Nephron progenitor cell (in vitro differentiated cells): ENCODE results near the gene SNX30.
A peak's percentile ranks its signal among the peaks of the same experiment; 100 is the strongest.

Experiments used
- DNase-seq: peaks from one replicate; pipeline ENCODE4 v3.0.0; 2021
- H3K27ac Mint-ChIP-seq: 2 replicates; pipeline ENCODE4 v1.8.0; 2021; ENCODE audit warnings: mild to moderate bottlenecking, moderate library complexity, mixed read lengths
- H3K27me3 Mint-ChIP-seq: 2 replicates; pipeline ENCODE4 v1.8.0; 2021; ENCODE audit warnings: mild to moderate bottlenecking, low read depth, mixed read lengths; ENCODE audit not compliant: poor library complexity
- H3K36me3 Mint-ChIP-seq: 2 replicates; pipeline ENCODE4 v1.8.0; 2021; ENCODE audit warnings: low read depth, mixed read lengths
- H3K4me1 Mint-ChIP-seq: 2 replicates; pipeline ENCODE4 v1.8.0; 2021; ENCODE audit warnings: mixed read lengths
- H3K4me3 Mint-ChIP-seq: 2 replicates; pipeline ENCODE4 v1.8.0; 2021; ENCODE audit warnings: mild to moderate bottlenecking, moderate library complexity, mixed read lengths
- H3K9me3 Mint-ChIP-seq: 2 replicates; pipeline ENCODE4 v1.8.0; 2021; ENCODE audit warnings: mild to moderate bottlenecking, moderate library complexity, mixed read lengths
- TF ChIP-seq, protein P1 (sequence below): fragments of 200-600 bp; sonication (generic); IDR thresholded peaks from 2 replicates; pipeline ENCODE4 v1.5.0; 2021; ENCODE audit warnings: antibody characterized with exemption

The SNX30 gene

DNA sequence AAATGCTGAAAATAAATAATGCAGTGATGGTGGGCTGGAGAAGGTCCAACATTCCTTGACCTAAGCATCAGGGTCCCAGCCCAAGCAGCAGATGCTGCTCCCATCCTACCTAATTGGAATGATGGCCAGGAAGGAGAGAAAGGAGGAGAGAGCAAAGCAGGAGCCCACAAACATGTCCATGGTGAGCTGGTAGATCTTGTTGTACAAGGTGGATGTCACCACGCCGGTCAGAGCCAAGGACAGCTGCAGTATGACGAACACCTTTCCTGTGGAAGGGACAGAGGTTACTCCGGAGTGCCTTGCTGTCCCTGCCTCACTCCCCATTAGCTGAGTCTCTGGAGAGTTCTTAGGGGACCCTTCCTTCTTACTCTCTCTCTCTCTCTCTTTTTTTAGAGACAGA, 135.8 kb downstream of the SNX30 start:
- DNase-seq = no peak
- Mint-ChIP-seq H3K4me1 (peaks cover 37% of the 10 kb centered on the region), H3K36me3 (no peaks in the 10 kb centered on the region), H3K27me3 (peaks cover 44% of the 10 kb centered on the region), H3K27ac (no peak overlapping the region), H3K9me3 (no peaks in the 10 kb centered on the region), H3K4me3 (no peak overlapping the region)
- TF ChIP-seq, protein P1, sequence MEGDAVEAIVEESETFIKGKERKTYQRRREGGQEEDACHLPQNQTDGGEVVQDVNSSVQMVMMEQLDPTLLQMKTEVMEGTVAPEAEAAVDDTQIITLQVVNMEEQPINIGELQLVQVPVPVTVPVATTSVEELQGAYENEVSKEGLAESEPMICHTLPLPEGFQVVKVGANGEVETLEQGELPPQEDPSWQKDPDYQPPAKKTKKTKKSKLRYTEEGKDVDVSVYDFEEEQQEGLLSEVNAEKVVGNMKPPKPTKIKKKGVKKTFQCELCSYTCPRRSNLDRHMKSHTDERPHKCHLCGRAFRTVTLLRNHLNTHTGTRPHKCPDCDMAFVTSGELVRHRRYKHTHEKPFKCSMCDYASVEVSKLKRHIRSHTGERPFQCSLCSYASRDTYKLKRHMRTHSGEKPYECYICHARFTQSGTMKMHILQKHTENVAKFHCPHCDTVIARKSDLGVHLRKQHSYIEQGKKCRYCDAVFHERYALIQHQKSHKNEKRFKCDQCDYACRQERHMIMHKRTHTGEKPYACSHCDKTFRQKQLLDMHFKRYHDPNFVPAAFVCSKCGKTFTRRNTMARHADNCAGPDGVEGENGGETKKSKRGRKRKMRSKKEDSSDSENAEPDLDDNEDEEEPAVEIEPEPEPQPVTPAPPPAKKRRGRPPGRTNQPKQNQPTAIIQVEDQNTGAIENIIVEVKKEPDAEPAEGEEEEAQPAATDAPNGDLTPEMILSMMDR = no peak

DNA sequence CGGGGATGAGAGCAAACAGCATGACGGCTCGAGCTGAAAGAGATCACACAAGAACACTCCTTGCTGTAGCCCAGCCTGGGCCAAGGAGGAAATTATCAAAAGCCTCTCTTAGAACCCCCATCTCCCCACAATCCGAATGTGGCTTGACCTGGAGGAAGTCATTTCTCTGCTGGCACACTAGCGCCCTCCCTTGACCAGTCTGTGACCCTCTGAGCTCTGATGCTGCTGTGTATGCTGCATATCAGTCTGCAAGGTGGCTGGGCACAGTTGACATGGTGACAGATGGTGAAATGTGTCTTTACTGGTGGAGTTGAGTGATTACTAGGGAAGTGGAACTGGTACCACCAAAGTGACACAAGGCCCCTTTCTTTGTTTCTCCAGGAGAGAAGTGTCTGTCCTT, 136.8 kb downstream of the SNX30 start:
- Mint-ChIP-seq H3K27ac (no peak overlapping the region), H3K36me3 (no peaks in the 10 kb centered on the region), H3K4me1 (peaks cover 35% of the 10 kb centered on the region), H3K4me3 (no peak overlapping the region), H3K9me3 (no peaks in the 10 kb centered on the region), H3K27me3 (peaks cover 52% of the 10 kb centered on the region)
- TF ChIP-seq, protein P1 = no peak
- DNase-seq = no peak

DNA sequence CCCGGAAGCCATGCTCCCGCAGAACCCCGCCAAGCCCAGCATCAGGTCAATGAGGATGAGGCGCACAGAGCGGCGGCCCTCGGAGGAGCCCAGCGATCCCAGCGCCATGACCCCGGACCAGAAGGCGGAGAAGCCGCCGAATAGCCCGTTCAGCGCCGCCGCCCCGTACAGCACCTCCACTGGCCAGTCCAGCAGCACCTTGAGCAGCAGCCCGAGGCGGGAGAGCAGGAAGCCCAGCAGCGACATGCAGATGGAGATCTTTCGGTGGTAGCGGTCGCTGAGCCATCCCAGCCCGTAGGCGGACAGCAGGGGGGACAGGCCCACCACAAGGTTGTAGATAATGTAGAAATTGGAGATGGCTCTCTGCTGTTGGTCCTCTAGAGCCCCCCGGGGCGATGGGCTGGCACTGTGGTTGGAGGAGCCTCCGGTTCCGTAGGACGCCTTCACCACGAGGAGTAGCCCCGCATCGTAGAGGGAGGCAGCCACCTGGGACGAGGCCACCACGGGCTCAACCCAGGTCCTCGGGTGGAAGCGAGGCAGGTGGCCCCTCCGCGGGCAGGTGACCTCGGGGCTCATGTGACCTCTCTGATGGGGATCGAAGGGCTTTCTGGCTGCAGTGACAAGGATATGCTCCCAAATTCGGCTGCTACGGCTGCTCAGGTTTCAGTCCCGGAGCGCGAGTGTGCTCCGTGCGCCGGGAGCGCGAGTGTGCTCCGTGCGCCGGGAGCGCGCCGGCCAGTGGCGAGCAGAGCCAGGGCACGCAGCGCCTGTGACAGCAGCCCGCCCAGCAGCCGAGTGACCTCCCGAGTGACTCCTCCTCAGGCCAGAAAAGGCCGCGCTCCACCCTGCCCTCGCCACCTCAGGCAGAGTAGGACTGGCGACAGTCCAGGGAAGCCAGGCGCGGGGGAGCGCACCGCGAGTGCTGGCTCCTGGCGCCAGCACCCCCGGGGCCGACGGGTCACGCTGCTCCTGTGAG, 139.8 kb downstream of the SNX30 start, which contains the start of gene SLC46A2:
Gene SLC46A2 (minus strand): TSS at position 771 of the 976 bp plus-strand sequence. CDS start 195 bp downstream, at position 576.
- TF ChIP-seq, protein P1 = no peak
- H3K4me1 Mint-ChIP-seq = peaks cover 12% of the 10 kb centered on the region
- DNase-seq = peak; percentile 72
- no peaks in the 10 kb centered on the region for H3K36me3 Mint-ChIP-seq
- H3K4me3 Mint-ChIP-seq = peak within 1 kb of the TSS; percentile 80
- no peak within 1 kb of the TSS for H3K27ac Mint-ChIP-seq
- peaks cover 71% of the 10 kb centered on the region for H3K27me3 Mint-ChIP-seq
- H3K9me3 Mint-ChIP-seq = no peaks in the 10 kb centered on the region

DNA sequence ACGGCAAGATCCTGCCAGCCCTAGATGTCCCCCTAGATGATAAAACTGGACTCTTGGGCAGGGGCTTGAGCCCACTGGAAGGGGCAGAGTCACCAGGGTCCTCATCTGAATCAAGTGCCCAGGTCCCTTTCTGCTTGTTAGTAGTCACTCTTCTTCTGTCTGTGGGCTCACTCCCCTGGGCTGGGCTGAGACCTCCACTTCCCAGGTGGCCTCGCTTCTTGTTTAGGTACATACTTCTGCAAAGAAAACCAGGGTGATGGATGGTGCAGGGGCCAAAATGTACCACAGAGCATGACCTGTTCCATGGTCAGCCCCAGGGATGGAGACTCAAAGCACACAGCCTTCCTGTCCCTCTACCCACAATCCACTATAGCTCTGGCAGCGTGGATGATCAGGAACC, 141.0 kb downstream of the SNX30 start:
- no peaks in the 10 kb centered on the region for H3K36me3 Mint-ChIP-seq
- TF ChIP-seq, protein P1 = no peak
- peaks cover 12% of the 10 kb centered on the region for H3K4me1 Mint-ChIP-seq
- H3K4me3 Mint-ChIP-seq = no peak overlapping the region
- DNase-seq = no peak
- no peak overlapping the region for H3K27ac Mint-ChIP-seq
- H3K27me3 Mint-ChIP-seq = peaks cover 73% of the 10 kb centered on the region
- no peaks in the 10 kb centered on the region for H3K9me3 Mint-ChIP-seq

DNA sequence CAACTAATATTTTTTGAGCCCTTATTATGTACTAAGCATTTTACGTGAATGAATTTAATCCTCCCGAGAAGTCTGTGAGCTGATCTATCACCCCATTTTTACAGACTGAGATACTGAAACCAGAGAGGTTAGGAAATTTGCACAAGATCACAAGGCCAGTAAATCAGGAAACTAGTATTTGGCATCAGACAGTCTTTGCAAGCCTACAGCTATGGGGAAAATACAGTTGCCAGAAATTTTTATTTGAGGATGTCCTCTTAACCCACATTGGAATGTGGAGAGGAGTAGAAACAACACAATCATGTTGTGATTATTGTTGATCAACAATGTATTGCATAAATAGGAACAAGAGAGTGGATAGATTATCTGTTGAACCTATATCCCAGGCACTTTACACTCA, 142.4 kb downstream of the SNX30 start:
- Mint-ChIP-seq H3K4me1 (peaks cover 12% of the 10 kb centered on the region), H3K27ac (no peak overlapping the region)

More for the DNA sequence above, 142.4 kb downstream of the SNX30 start:
- Mint-ChIP-seq H3K36me3 (no peaks in the 10 kb centered on the region), H3K4me3 (no peak overlapping the region), H3K9me3 (no peaks in the 10 kb centered on the region), H3K27me3 (peaks cover 78% of the 10 kb centered on the region)
- TF ChIP-seq, protein P1 = no peak
- no peak for DNase-seq
